Rectal smooth muscle tissue (tissue), 1 donor: ENCODE results near the gene KCNH5.

Experiments used
- H3K27ac ChIP-seq: one replicate; pipeline ENCODE4 v1.7.0; 2013; ENCODE audit warnings: low read depth, low read length, inconsistent platforms
- H3K27me3 ChIP-seq: one replicate; pipeline ENCODE4 v1.7.0; 2013; ENCODE audit warnings: low read length; ENCODE audit not compliant: control insufficient read depth, insufficient read depth
- H3K36me3 ChIP-seq: one replicate; pipeline ENCODE4 v1.7.0; 2013; ENCODE audit warnings: low read length; ENCODE audit not compliant: control insufficient read depth, insufficient read depth
- H3K4me1 ChIP-seq: one replicate; pipeline ENCODE4 v1.7.0; 2013; ENCODE audit warnings: low read length; ENCODE audit not compliant: control insufficient read depth, insufficient read depth
- H3K4me3 ChIP-seq: one replicate; pipeline ENCODE4 v1.7.0; 2013; ENCODE audit warnings: low read length
- H3K9ac ChIP-seq: one replicate; pipeline ENCODE4 v1.7.0; 2013; ENCODE audit warnings: low read length

The KCNH5 gene

DNA sequence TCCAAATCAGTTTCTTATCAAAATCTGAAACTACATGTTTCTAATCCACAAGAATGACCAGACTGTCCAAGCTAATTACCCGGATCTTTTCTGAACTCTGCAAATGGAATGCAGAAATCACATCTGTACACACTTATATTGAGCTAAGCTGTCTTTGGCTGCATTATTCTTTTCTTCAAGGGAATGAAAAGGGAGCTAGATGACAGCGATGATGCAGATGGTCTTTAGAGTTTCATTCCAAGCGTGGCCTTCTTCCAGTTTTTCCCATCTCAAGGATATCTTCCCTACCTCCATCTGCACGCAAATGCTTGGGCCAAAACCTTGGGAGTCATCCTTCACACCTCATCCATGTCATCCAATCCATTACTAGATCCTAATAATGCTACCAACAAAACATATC is 12.6 kb downstream of the KCNH5 start:
- Histone ChIP-seq H3K4me1 (no peaks in the 10 kb centered on the region), H3K9ac (no peak overlapping the region), H3K27ac (no peak overlapping the region), H3K27me3 (no peaks in the 10 kb centered on the region), H3K4me3 (no peak overlapping the region), H3K36me3 (no peaks in the 10 kb centered on the region)

DNA sequence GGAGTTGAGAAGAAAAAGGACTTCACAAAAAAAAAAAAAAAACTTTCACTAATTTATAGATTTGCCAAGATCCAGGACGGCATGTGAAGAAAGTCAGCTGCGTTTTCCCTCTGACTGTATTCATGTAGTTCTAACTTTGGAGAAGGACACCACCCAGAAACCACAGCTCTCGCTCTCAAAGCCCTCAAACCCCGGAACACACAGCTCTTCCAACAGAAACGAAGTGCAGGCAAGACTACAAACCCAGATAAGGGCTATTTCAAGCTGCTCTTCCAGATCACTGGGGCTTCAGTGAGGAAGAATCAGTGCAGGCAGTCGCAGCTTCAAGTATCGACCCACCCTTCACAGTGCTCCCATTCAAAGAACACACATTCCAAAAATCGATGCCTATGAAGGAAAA is 13.2 kb downstream of the KCNH5 start:
- no peak overlapping the region for H3K4me3 ChIP-seq

DNA sequence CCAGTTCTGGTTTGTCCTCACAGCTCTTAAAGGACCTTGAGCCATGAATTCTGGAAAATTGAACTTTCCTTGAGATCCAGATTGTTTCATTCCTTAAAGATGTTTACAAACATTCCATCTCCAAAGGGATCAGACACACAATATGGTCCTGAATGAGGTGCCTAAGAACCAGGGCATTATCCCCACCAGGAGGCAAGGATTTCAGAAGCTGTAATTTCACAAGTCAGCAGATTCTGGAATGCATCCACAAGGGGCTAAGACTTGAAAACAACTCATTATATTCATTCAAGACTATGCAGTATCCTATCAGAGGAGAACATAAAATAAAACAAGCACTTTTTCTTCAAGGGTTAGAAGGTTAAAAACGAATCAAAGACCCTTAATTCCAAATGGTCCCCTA is 15.1 kb downstream of the KCNH5 start:
- Histone ChIP-seq H3K27me3 (no peaks in the 10 kb centered on the region), H3K4me3 (no peak overlapping the region), H3K9ac (no peak overlapping the region), H3K27ac (no peak overlapping the region), H3K36me3 (no peaks in the 10 kb centered on the region), H3K4me1 (no peaks in the 10 kb centered on the region)

More for the DNA sequence above, 13.2 kb downstream of the KCNH5 start:
- H3K36me3 ChIP-seq = no peaks in the 10 kb centered on the region
- H3K27ac ChIP-seq = no peak overlapping the region
- no peaks in the 10 kb centered on the region for H3K27me3 ChIP-seq
- H3K9ac ChIP-seq = no peak overlapping the region
- no peaks in the 10 kb centered on the region for H3K4me1 ChIP-seq

DNA sequence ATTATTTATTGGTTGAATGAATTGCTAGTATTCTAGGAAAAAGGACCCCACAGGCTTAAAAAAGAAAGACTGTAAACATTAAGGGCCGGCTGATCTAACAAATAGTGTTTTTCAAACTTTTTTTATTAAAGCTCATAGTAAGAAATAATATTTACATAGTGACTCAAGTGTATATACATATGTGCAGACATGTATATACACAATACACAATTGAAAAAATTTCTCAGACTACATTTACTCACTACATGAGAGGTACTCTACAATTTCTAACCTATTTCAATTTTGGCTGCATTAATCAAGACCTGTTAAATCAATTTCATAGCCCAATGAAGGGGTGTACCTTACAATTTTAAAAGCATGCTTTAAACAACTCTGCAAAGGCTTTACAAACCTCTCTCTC is 17.5 kb downstream of the KCNH5 start:
- Histone ChIP-seq H3K4me3 (no peak overlapping the region), H3K27me3 (no peaks in the 10 kb centered on the region), H3K27ac (no peak overlapping the region), H3K4me1 (no peaks in the 10 kb centered on the region), H3K36me3 (no peaks in the 10 kb centered on the region), H3K9ac (no peak overlapping the region)

DNA sequence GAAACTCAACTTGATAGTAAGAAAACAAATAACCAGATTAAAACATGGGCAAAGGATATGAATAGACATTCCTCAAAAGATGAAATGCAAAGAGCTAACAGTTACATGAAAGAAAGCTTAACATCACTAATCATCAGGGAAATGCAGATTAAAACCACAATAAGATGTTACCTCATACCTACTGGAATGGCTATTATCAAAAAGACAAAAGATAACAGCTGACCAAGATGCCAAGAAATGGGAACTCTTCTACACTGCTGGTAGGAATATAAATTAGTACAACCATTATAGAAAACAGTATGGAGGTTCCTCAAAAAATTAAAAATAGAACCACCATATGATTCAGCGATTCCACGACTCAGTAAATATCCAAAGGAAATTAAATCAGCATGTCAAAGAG is 18.8 kb downstream of the KCNH5 start:
- Histone ChIP-seq H3K36me3 (no peaks in the 10 kb centered on the region), H3K9ac (no peak overlapping the region), H3K27ac (no peak overlapping the region), H3K4me1 (no peaks in the 10 kb centered on the region), H3K4me3 (no peak overlapping the region), H3K27me3 (no peaks in the 10 kb centered on the region)

DNA sequence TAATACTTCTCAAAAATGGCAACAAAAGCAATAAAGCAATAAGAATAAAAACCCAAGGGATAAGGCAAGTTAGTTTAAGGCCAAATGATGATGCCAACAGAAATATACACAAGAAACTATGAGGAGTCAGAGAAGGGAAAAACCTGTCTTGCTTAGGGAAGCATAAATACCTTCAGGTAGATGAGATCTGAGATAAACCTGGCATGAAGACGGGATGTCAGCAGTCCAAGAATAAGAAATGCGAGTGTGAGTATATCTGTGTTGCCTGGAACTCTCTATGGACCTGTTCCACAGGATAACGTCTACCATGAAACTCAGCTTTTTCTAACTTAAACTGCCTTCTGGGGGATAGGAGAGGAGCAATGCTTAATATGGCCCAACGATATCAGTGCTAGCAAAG is 30.6 kb downstream of the KCNH5 start:
- Histone ChIP-seq H3K9ac (no peak overlapping the region), H3K4me3 (no peak overlapping the region)

DNA sequence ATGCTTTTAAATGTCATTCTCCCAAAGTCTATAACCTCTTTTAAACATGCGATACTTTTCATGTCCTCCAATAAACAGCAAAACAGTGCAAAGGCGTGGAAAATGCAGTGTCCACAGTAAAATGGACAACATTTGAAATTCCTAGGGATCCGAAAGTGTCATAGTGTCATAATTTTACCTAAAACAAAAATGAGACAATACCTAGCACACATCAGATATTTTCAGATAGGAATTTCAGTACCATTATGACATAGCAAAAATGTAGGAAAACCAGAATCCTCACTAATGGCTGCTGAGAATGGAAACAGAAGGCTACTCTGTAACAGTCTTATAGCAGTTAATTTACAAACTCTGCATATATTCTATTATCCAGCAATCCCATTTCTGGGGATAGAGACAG is 33.1 kb downstream of the KCNH5 start:
- Histone ChIP-seq H3K36me3 (no peaks in the 10 kb centered on the region), H3K9ac (no peak overlapping the region), H3K4me3 (no peak overlapping the region), H3K27ac (no peak overlapping the region), H3K27me3 (no peaks in the 10 kb centered on the region), H3K4me1 (no peaks in the 10 kb centered on the region)

More for the DNA sequence above, 30.6 kb downstream of the KCNH5 start:
- Histone ChIP-seq H3K27ac (no peak overlapping the region), H3K36me3 (no peaks in the 10 kb centered on the region), H3K27me3 (no peaks in the 10 kb centered on the region), H3K4me1 (no peaks in the 10 kb centered on the region)

DNA sequence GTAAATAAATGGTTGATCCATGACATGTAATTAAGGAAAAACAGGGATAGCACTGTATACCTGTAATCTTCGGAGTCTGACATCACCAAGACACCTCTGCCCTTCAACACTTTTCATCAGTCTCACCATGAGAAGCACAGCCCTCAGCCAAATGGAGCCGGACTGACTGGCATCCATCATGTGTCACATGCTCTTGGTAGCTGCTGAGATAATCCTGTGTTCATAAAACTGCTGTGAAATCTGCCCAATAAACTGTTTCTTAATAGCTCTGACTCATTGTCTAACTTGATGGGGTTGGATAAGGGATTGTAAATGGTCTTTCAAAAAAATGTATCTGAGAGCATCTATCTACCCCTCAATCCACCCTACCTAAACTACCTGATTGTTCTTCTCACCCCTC is 33.6 kb downstream of the KCNH5 start:
- Histone ChIP-seq H3K9ac (no peak overlapping the region), H3K4me1 (no peaks in the 10 kb centered on the region), H3K4me3 (no peak overlapping the region), H3K27ac (no peak overlapping the region), H3K36me3 (no peaks in the 10 kb centered on the region), H3K27me3 (no peaks in the 10 kb centered on the region)

DNA sequence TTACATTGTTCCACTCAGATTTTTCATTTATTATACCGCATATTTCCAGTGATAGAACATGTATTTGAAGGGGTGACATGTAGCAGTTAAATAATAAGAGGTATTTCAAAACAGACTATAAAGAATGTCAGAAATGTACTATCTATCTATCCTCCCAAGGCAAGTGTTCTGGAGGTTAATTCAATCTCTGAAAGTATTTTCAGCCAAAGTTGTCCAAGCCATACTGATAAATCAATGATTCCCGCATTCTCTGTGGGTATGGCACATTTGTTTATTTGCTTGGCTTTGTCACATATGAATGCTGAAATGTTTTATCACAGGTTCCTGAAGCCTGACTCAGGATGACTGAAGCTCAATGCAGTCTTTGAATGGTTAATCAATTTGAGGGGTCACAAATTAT is 35.8 kb downstream of the KCNH5 start:
- Histone ChIP-seq H3K27me3 (no peaks in the 10 kb centered on the region), H3K27ac (no peak overlapping the region), H3K9ac (no peak overlapping the region), H3K4me3 (no peak overlapping the region), H3K4me1 (no peaks in the 10 kb centered on the region), H3K36me3 (no peaks in the 10 kb centered on the region)

DNA sequence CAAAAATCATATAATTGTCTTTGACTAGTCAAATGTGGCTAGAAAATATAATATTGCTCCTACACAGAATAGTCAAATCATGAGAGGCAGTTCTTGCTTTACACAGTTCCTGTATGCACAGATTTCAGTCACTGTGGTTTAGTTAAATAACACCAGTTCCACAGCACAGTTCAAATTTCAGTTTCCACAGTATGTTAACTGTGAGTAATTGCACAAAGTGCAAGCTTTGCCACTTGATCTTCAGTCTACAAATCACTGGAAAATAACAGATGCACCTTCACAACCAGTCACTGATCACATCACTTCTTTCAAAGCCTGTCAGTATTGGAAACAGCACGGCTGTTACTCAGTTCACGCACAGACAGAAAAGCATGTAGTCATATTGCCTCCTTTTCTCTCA is 38.7 kb downstream of the KCNH5 start:
- Histone ChIP-seq H3K27me3 (no peaks in the 10 kb centered on the region), H3K4me1 (no peaks in the 10 kb centered on the region), H3K9ac (no peak overlapping the region), H3K27ac (no peak overlapping the region), H3K36me3 (no peaks in the 10 kb centered on the region), H3K4me3 (no peak overlapping the region)

DNA sequence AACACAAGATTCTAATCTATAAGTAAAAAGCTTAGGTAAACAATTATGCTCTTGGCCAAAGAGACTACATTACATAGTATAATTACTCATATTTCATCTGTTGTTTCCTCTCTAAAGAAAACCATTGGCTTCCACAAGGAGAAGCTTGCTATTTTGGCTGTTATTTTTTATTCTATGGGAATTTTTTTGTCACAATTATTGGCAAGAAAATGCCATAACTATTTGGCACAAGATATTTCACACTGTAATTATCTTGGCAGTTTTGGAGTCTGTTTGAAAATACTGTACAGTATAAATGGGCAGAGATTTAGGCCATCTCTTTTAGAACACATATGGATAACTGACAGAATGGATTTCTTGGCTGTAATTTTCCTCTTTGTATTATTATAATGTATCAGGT is 51.2 kb downstream of the KCNH5 start:
- H3K4me3 ChIP-seq = no peak overlapping the region
- H3K36me3 ChIP-seq = no peaks in the 10 kb centered on the region
- H3K27me3 ChIP-seq = no peaks in the 10 kb centered on the region
- H3K27ac ChIP-seq = no peak overlapping the region
- no peak overlapping the region for H3K9ac ChIP-seq
- H3K4me1 ChIP-seq = no peaks in the 10 kb centered on the region

DNA sequence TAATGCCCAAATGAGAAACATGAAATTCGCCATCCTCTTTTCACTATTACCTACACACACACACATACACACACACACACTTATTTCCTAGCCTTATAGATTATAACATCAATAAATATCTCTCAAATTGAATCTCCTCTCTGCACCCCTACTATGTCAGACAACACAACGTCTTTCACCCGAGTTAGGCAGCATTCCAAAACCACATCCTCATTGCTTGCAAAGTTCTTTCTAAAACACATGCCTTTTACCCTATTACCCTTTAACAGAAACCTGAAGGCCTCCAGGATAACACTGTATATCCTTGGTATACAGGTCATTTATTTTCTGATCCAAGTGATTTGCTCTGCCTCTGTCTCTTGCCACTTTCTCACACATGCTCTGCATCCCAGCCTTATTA is 56.3 kb downstream of the KCNH5 start:
- Histone ChIP-seq H3K4me3 (no peak overlapping the region), H3K27me3 (no peaks in the 10 kb centered on the region), H3K36me3 (no peaks in the 10 kb centered on the region), H3K4me1 (no peaks in the 10 kb centered on the region), H3K9ac (no peak overlapping the region), H3K27ac (no peak overlapping the region)

DNA sequence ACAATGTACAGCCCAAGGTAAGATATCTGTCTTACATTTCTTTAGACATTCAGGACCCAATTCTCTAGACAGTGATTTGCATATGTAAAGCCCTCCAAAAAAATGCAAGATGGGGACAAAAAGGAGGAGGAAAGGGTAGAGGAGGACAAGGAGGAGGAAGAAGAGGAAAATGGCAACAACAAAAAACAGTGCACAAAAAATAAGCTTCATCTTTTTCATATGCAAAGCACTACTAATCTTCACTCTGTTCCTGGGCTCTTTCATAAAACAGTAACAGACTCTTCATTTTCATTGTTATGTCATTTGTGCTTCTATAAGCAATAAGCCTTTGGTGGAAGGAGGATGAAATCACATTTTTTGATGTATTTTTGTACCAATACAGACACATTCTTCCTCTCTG is 61.4 kb downstream of the KCNH5 start:
- Histone ChIP-seq H3K27me3 (no peaks in the 10 kb centered on the region), H3K4me1 (no peaks in the 10 kb centered on the region), H3K4me3 (no peak overlapping the region), H3K27ac (no peak overlapping the region), H3K36me3 (no peaks in the 10 kb centered on the region), H3K9ac (no peak overlapping the region)

DNA sequence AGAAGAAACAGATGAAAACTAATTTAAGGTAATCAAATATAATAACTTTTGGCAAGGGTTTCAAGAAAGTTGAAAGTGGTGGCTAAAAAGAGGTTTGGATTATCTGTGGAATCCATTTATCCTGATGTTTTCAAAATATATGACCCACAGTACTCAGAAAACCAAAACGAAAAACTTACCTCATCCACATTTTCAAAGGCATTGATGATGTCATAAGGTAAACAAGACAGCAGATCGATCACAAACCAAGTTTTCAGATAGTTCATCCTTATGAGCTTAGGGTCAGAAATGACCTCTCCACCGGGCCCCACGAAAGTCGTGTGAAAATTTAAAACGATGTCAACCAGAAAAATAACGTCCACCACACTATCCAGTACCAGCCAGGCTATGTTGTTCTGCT is 64.6 kb downstream of the KCNH5 start:
- Histone ChIP-seq H3K27me3 (no peaks in the 10 kb centered on the region), H3K9ac (no peak overlapping the region), H3K4me3 (no peak overlapping the region), H3K36me3 (no peaks in the 10 kb centered on the region), H3K4me1 (no peaks in the 10 kb centered on the region), H3K27ac (no peak overlapping the region)
